Measurements from ENCODE around the gene GRPEL1. TPM values are rescaled to one million over a fixed set of nuclear protein-coding genes. Genes with fewer than 3 reads are reported as not detected.

Gene GRPEL1
- total and polyA plus RNA-seq, 10 of the 15 experiments (the other 5 are each of a cell fraction or from before 2014, with no cell fraction given) = 30.8 to 119 (median 67.6) TPM

DNA sequence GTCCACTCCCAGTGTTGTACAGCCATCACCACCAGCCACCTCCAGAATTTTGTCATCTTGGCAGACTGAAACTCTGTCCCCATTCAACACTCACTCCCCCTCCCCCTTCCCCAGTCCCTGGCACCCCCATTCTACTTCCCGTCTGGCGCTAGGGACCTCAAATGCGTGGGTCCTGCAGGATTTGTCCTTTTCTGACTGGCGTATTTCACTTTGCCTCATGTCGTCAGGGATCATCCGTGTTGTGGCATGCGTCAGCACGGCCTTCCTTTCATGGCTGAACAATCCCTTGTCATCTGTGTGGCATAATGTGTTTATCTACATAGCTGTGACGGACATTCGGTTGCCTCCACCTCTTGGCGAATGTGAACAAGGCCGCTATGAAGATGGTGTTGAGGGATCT lies 19.2 kb downstream of the GRPEL1 start:
- H4K20me1 ChIP-seq (ENCODE audit: control insufficient read depth, insufficient read depth) = peaks cover 10% of the 10 kb centered on the region; the same call in 1 of the 2 replicates
- no peak for FAIRE-seq
- no peak overlapping the region for H3K9ac ChIP-seq (ENCODE audit: control insufficient read depth, insufficient read depth, low read length)
- H3K4me2 ChIP-seq (ENCODE audit: control insufficient read depth, insufficient read depth) = no peak overlapping the region
- no TSS peak for BruUV-seq (replicated peaks)
- ChIA-PET RAD21 (ENCODE audit: unreplicated experiment) (no interaction called here), SMC1A (ENCODE audit: uncharacterized antibody, unreplicated experiment) (interaction anchor here (2.0 kb wide), 1 partner anchor 20 kb away, joined by 5 read pairs; the partner anchor contains the start of gene GRPEL1), CTCF (interaction anchor here (0.7 to 9.1 kb wide), 3 partner anchors 20 to 328 kb away, joined by 3 to 210 read pairs (median 3); partner anchors contain the start of gene GRPEL1), POLR2A (no interaction called here)
- peaks cover 23% of the 10 kb centered on the region for H3K4me1 ChIP-seq (ENCODE audit: control insufficient read depth, insufficient read depth, low read length)
- intact Hi-C loops (cut with micrococcal nuclease; ENCODE audit: unreplicated experiment) = loop anchor here (5.0 kb wide), 1 partner anchor 141 kb away; the partner anchor contains the start of gene TBC1D14
- H3K9me3 ChIP-seq (replicated peaks; ENCODE audit: control insufficient read depth, insufficient read depth, low read length) = no peaks in the 10 kb centered on the region
- peaks cover under 1 to 3% of the 10 kb centered on the region in 2 experiments; a peak in 3 of 4 replicates for H3K36me3 ChIP-seq (ENCODE audit: control insufficient read depth in 2 of 2, insufficient read depth in 2 of 2, low read length in 1 of 2)
- DNase-seq (ENCODE audit: low read depth, low spot score) = no peak
- H3K27ac ChIP-seq (ENCODE audit: control insufficient read depth, insufficient read depth) = no peak overlapping the region
- in situ Hi-C loops (cut with MboI) = no loop called here
- no peak overlapping the region for H3K4me3 ChIP-seq
- 96% methylated on average over 12 of the region's 12 CpGs for WGBS (ENCODE audit: insufficient coverage, insufficient replicate concordance, low lambda C conversion rate, missing lambda C conversion rate)
- H3K27me3 ChIP-seq (replicated peaks in 1 of 2; ENCODE audit: control insufficient read depth in 2 of 2, insufficient read depth in 2 of 2, low read length in 1 of 2) = no peaks in the 10 kb centered on the region
- TF ChIP-seq MYB (IDR thresholded peaks at IDR 0.05; ENCODE audit: borderline replicate concordance, low read depth, low read length) (no peak), STAT1 (conservative IDR thresholded peaks at IDR 0.05) (no peak)
- no peak for ATAC-seq
- H3K79me2 ChIP-seq (ENCODE audit: control insufficient read depth, insufficient read depth, low read length) = peaks cover 48% of the 10 kb centered on the region
- no peak overlapping the region for H2AFZ ChIP-seq (ENCODE audit: control insufficient read depth, low read depth, low read length)

DNA sequence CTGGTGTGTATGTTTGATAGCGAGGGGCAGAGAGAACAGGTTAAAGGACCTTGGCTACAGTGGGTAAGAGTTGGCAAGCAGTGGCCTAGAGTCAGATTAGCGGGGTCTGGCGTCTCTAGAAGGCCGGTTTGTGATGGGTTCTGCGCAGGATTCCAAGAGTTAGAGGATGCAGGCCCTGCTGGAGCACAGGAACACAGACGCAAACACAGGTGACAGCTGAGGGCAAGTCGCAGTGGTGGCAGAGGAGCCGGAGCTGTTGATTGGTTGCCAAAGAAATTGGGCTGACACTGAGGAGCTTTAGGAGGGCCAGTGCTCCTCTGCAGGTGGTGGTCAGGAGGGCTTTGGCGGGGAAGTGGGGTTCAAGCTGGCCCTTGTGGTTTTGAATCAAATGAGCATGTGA lies 20.9 kb downstream of the GRPEL1 start:
- ChIA-PET RAD21 (ENCODE audit: unreplicated experiment) (interaction anchor here (1.2 to 4.7 kb wide), 2 partner anchors 11 to 22 kb away, joined by 6 to 87 read pairs; partner anchors contain the start of gene GRPEL1), POLR2A (interaction anchor here (1.3 to 7.2 kb wide), 2 partner anchors 20 to 60 kb away, joined by 3 to 88 read pairs; partner anchors contain the start of gene GRPEL1), CTCF (interaction anchor here (0.9 to 9.1 kb wide), 3 partner anchors 12 to 136 kb away, joined by 5 to 210 read pairs (median 12); partner anchors contain the start of gene GRPEL1), SMC1A (ENCODE audit: uncharacterized antibody, unreplicated experiment) (interaction anchor here (5.6 kb wide), 1 partner anchor 21 kb away, joined by 79 read pairs; the partner anchor contains the start of gene GRPEL1)
- Histone ChIP-seq H4K20me1 (ENCODE audit: control insufficient read depth, insufficient read depth) (peaks cover 10% of the 10 kb centered on the region; the same call in 1 of the 2 replicates), H3K79me2 (ENCODE audit: control insufficient read depth, insufficient read depth, low read length) (peaks cover 49% of the 10 kb centered on the region), H3K9me3 (replicated peaks; ENCODE audit: control insufficient read depth, insufficient read depth, low read length) (no peaks in the 10 kb centered on the region), H2AFZ (ENCODE audit: control insufficient read depth, low read depth, low read length) (no peak overlapping the region), H3K4me3 (no peak overlapping the region; the same call in 1 of the 2 replicates), H3K4me2 (ENCODE audit: control insufficient read depth, insufficient read depth) (peak overlapping the region; percentile 98), H3K9ac (ENCODE audit: control insufficient read depth, insufficient read depth, low read length) (no peak overlapping the region), H3K36me3 (ENCODE audit: control insufficient read depth in 2 of 2, insufficient read depth in 2 of 2, low read length in 1 of 2) (peaks cover 0 to 2% of the 10 kb centered on the region in 2 experiments; a peak in 2 of 4 replicates), H3K27me3 (replicated peaks in 1 of 2; ENCODE audit: control insufficient read depth in 2 of 2, insufficient read depth in 2 of 2, low read length in 1 of 2) (no peaks in the 10 kb centered on the region), H3K27ac (ENCODE audit: control insufficient read depth, insufficient read depth) (no peak overlapping the region), H3K4me1 (ENCODE audit: control insufficient read depth, insufficient read depth, low read length) (peaks cover 25% of the 10 kb centered on the region)
- DNase-seq (ENCODE audit: low read depth, low spot score) (no peak), ATAC-seq (no peak), FAIRE-seq (no peak)
- 92% methylated on average over 9 of the region's 9 CpGs for WGBS (ENCODE audit: insufficient coverage, insufficient replicate concordance, low lambda C conversion rate, missing lambda C conversion rate)
- in situ Hi-C loops (cut with MboI) = no loop called here
- intact Hi-C loops (cut with micrococcal nuclease; ENCODE audit: unreplicated experiment) = loop anchor here (5.0 kb wide), 1 partner anchor 140 kb away; the partner anchor contains the start of gene TBC1D14
- no TSS peak for BruUV-seq (replicated peaks)
- TF ChIP-seq BMI1 (IDR thresholded peaks at IDR 0.05; ENCODE audit: borderline replicate concordance) (no peak), RELA (IDR thresholded peaks at IDR 0.05; ENCODE audit: borderline replicate concordance, partially characterized antibody) (no peak), MTA2 (IDR thresholded peaks at IDR 0.05; ENCODE audit: low read depth) (no peak), STAT3 (IDR thresholded peaks at IDR 0.05; ENCODE audit: low read depth, low read length) (no peak), CEBPB (IDR thresholded peaks at IDR 0.05; ENCODE audit: borderline replicate concordance in 1 of 2, low read depth in 2 of 2, low read length in 2 of 2) (no peak), MYC (IDR thresholded peaks at IDR 0.05; ENCODE audit: insufficient read depth, insufficient read length, insufficient replicate concordance, low read length, severe bottlenecking) (no peak), HDAC6 (IDR thresholded peaks at IDR 0.05; ENCODE audit: unreplicated experiment) (no peak), SREBF2 (IDR thresholded peaks at IDR 0.05; ENCODE audit: low read length) (no peak), IKZF1 (conservative IDR thresholded peaks at IDR 0.05) (no peak), ZNF207 (IDR thresholded peaks at IDR 0.05; ENCODE audit: borderline replicate concordance) (no peak)
